Embryonic facial prominence (tissue), 1 donor: ENCODE measurements around the gene GRIA2.

Experiments used
- DNase-seq: peaks from one replicate; pipeline ENCODE4 v3.0.0-alpha.2; 2016; ENCODE audit errors: extremely low spot score

The GRIA2 gene

DNA sequence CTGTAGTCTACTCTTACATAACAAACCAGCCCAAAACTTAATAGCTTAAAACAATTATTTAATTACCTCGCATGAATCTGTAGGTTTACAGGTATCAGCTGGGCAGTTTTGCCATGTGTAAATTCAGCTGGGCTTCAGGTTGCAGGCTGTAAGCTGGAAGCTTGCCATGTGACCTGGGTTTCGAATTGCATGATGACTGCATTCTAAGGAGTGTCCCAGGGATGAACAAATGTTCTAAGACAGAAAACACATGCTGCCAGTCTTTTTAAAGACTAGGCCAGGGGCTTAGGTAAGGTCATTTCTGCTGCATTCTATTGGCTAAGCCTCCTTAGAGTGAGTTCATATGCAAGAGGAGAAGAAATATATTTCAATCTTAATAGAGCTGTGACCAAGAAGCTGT is 44.8 kb downstream of the GRIA2 start:
- no peak for DNase-seq

DNA sequence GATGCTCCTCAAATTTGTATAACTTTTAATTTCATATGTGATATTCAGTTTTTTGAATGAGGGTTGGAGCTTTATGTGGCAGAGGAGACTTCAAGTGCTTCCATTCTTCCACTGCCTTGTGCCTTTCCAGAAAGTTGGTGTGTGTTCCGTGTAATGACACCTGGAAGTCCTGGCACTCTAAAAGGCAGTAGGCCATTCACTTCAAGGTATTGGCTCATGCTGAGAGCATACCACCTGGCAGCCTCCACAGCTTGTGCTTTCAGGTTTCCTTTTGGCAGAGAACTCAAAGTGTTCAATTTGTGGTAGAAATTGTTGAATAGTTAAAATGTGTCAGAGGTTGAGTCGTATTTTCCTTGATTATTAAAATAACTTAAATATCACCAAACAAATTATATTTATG is 49.6 kb downstream of the GRIA2 start:
- no peak for DNase-seq

DNA sequence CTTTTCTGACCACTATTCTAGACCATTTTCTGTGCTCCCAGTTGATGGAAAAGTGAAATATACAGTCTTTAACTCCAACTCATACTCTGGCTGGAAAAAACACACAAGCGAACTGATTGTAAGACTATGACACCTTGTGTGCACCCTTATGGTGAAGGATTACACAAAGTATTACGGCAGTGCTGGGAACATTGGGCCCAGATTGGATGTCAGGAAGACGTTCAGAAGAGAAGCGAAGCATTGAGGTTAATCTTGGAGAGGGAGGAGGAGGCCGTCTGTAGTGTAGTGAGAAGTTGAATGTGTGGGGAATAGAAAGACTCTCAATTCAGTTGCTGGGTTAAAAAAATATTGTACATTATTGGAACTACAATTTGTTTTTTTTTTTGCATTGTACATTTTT is 50.0 kb downstream of the GRIA2 start:
- no peak for DNase-seq

DNA sequence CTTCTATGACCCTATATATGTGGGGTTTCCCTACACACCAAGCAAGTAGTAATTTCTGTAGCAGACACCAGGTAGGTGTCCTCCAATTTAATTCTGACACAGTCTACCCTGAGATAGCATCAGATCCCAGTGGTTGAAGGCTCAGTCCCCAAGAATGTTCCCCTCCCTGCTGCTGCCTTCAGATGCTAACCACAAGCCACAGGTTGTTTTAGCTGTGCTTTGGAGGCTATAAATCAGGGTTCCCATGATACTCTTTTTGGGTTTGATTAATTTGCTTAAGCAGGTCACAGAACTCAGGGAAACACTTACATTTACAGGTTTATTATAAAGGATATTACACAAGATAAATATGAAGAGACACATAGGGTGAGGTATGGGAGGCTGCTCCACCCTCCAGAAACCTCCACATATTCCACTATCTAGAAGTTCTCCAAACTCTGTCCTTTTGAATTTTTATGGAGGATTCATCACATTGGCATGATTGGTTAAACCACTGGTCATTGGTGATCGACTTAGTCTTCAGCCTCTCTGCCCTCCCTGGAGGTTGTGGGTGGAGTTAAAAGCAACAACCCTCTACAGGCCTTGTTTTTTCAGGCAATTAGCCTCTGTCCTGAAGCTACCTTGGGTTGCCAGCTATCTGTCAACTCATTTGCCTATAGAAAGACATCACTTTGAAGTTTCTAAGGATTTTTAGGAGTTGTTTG is 50.8 kb downstream of the GRIA2 start:
- DNase-seq = no peak

DNA sequence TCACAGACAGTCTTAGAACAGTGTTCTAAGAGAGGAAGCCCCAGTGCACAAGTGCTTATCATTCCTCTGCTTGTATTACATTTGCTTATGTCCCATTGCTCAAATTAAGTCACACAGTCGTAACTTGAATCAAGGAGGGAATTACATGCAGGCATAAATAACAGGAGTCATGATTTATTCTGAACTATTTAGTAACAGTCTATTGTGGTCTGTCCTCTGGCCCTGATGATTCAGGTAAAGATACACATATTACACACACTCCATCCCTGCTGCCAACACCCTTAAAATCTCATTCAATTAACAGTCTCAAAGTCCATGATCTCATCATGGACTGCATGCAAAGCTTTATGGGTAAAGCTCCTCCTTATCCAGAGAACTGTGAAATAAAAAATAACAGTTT is 60.1 kb downstream of the GRIA2 start:
- DNase-seq = no peak

DNA sequence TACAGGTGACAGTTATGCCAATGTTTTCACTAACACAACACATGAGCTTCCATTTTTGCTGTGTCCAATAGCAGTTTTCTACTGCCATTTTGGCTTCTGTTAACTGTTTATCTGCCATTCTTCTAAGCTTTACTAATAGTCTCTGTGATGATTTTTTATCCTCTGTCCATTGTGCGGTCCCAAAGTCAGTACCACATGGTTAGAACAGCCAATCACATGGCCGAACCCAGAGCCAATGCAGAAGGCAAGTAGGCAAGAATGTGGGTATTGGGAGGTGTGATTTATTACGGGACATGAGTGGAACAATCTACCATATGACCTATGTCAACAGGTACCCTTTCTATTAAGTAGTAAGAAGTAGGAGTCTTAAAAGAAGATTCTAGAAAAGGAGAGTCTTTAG is 61.5 kb downstream of the GRIA2 start:
- no peak for DNase-seq

DNA sequence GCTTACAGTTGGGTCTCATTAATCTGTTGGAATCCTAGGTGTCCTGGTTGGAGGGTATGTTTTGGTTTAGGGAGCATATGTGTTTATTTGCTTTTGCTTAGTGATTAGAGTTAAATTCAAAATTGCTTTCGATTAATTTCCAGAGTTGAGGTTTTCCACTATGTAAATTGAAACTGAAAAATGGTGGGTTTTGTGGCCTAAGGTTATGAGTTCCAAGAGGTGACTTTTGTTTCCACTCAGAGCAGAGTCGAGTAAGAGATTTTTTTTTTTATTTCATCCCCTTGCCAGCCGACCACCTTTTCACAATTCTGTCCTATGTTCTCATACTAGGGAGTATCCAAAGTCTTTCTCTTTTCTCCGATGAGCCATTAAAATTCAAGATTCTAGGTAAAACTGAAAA is 66.9 kb downstream of the GRIA2 start:
- no peak for DNase-seq

DNA sequence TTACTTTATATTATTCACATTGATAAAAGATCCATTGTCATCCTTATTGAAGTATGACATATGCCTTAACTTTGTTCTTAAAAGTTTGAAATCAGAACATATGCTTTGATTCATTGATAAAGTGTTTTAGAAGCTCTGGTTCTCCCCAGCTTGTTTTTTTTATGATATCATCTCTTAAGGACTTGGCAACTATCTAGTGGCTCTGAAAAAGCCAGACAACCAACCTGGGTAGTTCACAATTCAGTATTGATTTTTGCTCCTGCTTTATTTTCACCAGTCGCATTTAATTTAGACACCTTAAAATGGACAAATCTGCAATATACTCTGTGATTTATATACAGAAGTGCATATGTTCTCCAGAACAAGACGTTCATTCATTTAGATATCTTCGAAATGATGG is 70.1 kb downstream of the GRIA2 start:
- no peak for DNase-seq

DNA sequence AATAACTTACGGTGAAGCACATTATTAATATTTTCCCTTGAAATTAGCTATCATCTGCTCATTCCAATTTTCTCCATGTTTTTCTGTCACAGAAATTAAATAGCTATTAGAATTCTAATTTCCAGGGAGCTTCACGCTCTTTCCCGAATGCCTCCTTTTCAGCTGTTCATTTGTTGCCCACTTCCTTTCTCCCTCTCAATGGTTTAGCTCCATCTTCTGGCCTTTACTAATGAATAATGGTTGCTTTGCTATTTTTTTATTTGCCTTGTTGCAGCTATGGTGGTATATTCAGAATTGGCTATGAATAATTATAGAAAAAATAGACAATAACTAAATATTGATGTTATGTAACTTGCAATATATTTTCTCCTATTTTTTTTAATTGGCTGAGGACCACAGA is 70.5 kb downstream of the GRIA2 start:
- DNase-seq = no peak

DNA sequence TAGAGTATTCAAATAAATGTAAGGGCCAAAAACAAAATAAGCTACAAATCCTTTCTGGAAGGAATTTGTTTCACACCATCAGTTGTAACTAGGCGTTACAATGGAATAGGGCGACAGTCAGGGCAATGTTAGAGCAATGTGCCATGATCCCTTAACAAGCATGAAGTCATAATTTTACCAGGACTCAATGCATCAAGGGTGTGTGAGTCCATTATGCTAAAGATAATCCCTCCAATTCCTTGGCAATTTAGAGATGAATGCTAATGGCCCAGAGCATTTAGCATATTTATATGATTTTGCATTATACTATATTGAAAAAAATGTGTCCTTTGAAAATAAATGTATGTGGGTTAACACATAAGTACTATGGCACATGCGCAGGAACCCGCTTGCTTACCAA is 73.1 kb downstream of the GRIA2 start:
- no peak for DNase-seq

DNA sequence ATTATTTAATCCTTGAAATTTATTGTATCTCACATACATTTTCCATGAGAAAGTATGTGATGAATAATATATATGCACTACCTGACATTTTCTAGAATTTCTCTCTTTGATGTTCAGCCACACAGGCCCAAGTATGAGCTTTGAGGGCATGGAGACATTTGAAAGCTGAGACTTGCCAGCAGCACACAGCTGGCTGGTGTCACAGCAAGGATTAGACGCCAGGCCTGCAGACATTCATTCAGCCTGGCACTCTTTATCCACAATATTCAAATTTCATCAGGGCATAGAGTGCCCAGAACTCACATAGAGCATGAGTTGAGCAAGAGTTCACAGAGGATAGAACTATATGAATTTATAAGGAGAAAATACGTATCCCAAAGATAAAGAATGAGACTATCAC is 74.0 kb downstream of the GRIA2 start:
- DNase-seq = no peak

DNA sequence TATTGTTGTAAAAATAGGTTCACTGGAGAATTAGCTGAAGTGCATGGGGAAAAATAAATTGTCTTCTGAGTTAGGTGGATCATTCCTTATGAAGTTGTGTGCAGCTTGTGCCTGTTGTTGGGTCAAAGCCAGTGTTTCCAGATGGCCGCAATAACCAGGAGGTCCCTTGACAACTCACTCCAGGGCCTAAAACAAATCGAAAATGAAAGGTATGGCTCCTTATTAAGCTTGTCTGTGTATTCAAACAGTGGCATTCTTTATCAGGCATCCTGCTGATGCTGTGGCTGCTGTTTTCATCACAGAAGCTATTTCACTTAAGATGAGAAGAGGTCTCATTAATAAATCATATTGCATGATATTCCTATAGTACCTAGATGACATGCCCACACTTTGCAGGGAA is 80.2 kb downstream of the GRIA2 start:
- no peak for DNase-seq

DNA sequence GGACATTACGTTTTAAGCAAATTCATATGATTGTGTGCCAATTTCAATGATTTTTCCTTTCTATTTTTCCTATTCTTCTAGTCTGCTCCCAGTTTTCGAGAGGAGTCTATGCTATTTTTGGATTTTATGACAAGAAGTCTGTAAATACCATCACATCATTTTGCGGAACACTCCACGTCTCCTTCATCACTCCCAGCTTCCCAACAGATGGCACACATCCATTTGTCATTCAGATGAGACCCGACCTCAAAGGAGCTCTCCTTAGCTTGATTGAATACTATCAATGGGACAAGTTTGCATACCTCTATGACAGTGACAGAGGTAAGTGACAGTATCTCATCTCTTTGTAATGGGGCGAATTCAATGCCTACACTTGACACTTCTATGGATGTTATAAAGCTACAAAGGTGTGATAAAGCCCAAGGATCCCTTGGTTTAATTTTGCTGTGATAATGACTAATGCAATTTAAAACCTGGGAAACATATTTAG is 83.0 kb downstream of the GRIA2 start:
- DNase-seq = no peak

DNA sequence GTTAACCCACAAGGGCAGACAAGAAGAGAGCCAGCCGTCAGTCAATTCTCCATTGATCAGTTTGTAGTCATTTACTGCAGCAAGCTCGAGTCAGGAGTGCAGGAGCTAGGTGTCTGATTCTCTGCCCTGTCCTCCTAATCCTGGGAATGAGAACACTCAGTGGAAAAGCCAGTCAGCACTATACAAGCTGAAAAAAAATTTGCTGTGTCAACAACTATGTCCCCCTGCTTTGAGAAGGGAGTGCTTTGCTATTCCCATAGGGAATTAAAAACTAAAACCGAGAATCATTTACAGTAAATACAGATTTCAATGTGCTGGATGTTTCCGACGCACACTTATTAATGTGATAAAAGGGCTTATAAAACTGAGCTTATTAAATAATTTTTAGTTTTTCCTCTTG is 84.2 kb downstream of the GRIA2 start:
- no peak for DNase-seq

DNA sequence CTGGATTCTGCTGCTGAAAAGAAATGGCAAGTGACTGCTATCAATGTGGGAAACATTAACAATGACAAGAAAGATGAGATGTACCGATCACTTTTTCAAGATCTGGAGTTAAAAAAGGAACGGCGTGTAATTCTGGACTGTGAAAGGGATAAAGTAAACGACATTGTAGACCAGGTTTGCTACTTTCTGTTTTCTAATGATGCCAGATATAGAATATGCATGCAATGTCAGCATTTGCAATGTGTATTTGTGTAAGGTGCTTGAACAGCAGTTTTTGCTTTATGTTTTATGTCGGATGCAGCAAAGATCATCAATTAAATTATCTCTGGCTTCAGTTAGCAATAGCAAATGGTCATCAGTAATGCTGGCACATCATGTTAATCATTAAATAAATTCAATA is 92.2 kb downstream of the GRIA2 start:
- no peak for DNase-seq

DNA sequence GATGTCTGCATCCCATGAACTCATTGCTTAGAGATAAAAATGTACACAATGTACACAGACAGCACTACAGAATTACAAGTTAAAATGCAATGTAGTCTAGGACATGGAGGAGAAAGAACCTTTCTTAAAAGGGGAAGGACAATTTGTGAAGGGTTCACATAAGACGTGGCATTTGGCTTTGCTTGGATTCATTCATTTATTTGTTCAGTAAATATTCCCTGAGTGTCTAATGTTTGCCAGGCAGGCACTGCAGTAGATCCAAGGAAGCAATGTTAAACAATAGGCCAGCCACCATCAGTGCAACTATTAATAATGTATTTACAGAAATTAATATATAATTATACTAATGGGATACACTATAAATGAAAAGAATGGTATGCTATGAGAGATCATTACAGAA is 94.4 kb downstream of the GRIA2 start:
- DNase-seq = no peak

DNA sequence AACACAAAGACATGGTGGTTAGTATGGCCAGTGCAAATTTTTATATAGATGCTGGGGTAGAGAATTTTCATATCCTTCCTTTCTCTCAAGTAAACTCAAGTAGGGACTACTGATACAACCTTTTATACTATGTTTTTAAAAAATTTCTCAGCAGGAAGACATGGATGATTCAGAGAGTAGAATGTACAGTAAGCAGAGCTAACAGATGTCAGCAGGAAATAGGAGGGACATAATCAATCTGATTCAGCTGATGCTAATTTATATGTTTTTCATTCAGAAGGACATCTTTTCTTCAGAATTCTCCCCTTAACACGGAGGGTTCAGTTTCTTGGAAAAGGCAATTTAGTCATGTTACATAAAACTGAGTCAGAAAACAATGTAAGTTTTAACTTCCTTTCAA is 95.4 kb downstream of the GRIA2 start:
- no peak for DNase-seq

DNA sequence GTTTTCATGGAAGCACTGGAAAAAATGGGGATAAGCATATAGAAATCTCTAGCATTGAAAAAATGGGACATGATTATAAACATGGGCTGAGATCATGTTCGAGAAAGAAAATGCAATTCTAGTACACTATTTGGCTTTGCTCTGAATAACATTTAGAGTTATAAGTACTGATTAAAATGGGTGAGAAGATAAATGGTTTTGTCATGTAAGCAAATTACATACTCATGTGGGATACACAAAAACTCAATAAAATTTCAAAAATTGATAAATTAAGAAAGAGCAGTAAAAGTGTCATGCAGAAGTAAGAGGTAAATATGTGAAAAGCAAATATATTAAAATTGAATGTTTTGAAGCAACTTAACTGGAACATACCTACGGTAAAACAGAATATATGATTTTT is 99.6 kb downstream of the GRIA2 start:
- no peak for DNase-seq

DNA sequence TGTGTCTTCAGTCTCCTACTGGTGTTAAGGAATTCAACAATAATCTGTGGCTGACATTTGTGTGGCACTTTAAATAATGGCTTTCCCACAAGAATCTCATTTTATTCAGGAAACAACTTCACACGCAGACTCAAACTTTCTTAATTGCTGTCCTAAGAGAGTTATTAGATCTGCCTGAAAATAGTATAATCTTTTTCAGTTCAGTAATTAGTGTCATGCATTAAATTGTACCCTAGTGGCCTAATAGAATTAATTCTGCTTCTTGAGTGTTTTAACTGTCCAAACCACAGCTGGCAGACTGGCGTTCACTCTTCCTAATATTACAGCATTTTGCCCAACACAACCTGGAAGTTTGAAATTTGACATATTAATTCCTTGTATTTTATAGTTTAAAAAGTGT is 107.1 kb downstream of the GRIA2 start:
- no peak for DNase-seq

DNA sequence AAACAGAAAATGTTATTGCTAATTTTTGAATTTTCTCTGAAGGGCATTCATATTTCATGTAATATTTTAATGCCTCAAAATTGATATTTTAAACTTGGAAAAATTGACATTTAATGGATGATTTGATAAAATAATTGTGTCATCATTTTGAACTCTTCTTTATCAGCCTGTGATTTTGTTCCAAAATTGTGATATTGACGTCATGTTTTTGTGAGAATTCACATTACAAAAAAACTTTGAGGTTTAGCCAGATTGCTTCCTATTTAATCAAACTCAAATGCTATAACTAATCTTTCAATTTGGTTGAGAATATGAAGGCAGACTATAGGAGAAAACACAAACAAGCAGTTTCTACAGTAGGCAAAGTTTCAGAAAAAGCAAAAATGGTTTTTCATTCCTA is 137.4 kb downstream of the GRIA2 start:
- DNase-seq = no peak

DNA sequence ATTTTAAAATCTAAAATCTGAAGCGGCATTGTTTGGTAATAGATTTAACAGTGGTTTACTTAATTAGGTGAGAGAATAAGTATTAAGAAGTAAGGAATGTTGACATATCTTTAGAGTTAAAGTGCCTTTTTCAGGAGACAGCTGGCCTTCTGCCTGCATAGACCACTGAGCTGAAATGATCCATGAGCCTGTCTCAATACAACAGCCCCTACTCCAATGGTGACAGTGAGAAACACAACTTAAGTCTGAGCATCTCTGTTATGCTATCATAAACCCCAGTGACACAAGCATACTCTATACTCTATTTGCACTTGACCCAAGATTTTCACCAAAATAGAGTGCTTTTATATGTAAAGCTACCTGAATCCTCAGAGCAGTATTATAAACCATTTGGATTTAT is 137.9 kb downstream of the GRIA2 start:
- DNase-seq = no peak

DNA sequence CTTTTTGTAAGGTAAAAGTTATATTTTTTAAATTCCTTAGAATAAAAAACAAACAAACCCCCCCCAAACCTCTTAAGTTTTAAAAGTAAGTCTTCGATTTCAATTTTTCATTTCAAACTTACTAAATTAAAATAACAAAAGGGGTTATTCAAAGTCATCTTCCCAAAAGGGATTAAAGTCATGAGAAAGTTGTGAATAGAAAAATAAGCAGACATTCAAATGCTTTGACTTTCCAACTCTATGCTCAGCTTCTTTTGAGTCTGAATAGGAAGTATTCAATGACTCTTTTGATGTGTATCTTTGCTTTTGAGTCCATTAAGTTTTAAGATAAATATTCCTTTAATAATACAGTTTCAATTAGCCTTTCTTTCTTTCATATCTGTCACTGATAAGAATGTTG is 138.3 kb downstream of the GRIA2 start:
- no peak for DNase-seq

DNA sequence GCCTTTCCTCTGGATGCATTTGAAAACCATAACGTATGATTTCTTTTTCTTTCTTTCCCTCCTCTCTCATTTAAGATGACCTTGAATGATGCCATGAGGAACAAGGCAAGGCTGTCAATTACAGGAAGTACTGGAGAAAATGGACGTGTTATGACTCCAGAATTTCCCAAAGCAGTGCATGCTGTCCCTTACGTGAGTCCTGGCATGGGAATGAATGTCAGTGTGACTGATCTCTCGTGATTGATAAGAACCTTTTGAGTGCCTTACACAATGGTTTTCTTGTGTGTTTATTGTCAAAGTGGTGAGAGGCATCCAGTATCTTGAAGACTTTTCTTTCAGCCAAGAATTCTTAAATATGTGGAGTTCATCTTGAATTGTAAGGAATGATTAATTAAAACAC is 142.8 kb downstream of the GRIA2 start:
- no peak for DNase-seq

DNA sequence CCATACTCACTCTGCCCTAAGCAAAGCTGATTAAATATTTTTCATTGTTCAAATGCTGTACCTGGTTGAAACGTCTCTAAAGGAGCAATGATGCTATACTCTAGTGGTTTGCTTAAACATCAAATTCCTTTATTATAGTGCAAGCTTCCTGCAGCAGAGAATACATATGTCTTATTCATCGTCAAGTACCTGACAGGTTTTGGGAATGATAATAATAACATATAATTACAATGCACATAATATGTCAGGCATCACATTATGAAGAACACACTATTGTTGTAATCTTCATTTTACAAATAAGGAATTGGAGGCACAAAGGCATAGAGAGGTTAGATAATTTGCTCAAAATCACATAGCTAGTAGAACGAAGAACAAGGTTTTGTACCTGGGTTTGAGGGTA is 151.6 kb downstream of the GRIA2 start:
- no peak for DNase-seq
